ENCODE measurements around the gene TIAM1.
"Not testable (repeated sequence)": the region's sequence is repeated elsewhere in the genome, so short reads cannot be mapped to it uniquely, and the experiment has no call there.

GRCh38 chr21:31228723-31229122, 115.3 kb downstream of the TIAM1 start:
- not testable (repeated sequence) for TF ChIP-seq CTCF (conservative IDR thresholded peaks at IDR 0.05 in 1 of 2, IDR thresholded peaks at IDR 0.05 in 1 of 2; ENCODE audit: extremely low read depth in 1 of 2, insufficient read depth in 1 of 2, low read depth in 1 of 2, low read length in 2 of 2); EZH2 (IDR thresholded peaks at IDR 0.05; ENCODE audit: borderline replicate concordance, low read length)

All from mammary epithelial cell (primary cell).